HG02981 (cell line): ENCODE results near the gene SQSTM1.
"Not testable (repeated sequence)": the region's sequence is repeated elsewhere in the genome, so short reads cannot be mapped to it uniquely, and the experiment has no call there.

ENCODE experiments used
- ATAC-seq: cut with Tn5 transposase; IDR thresholded peaks from one replicate; pipeline ENCODE4 v1.9.1; 2021; ENCODE audit warnings: mild to moderate bottlenecking, moderate library complexity; ENCODE audit not compliant: unreplicated experiment

SQSTM1 gene

DNA sequence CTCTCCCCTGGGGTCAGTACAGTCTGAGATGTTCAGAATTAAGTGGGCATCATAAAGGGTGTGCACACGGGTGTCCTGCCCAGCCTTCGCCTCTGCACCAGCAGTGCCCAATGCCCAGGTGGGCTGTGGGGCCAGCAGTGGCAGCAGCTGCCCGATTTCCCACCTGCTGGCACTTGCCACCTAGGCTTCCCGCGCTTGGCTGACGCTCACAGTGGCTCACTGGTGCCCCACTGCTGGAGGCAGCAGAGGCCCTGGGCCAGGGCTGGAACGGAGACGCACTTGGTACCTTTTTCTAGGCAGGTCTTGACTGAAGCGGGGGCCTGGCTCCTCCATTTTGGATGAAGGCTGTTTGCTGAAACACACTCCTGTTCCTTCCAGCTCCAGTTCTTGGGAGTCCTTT, 20.9 kb downstream of the SQSTM1 start:
- no peak for ATAC-seq

DNA sequence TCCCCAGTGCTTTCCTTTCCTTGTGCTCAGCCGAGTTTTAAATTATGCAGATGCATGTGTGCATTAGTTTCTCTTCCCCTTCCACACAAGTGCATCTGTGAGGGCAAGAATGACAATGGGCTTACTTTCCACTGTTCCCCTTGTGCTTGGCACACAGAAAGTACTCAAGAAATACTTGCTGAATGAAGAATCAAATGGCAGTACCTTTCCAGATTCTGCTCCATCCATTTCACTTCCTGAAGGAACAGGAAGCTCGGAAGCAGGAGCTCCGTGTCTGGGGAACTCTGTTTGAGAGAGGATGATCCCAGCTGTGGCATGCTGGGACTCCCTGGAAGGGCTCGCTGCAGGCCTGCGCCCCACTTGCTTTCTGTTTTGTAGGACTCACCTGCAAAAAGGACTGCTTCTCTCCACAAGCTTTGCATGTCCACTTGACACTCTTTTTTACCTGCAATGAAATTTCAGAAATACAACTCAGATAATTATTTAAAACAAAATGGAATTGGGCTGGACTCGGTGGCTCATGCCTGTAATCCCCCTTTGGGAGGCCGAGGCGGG, 32.4 kb downstream of the SQSTM1 start:
- no peak for ATAC-seq

DNA sequence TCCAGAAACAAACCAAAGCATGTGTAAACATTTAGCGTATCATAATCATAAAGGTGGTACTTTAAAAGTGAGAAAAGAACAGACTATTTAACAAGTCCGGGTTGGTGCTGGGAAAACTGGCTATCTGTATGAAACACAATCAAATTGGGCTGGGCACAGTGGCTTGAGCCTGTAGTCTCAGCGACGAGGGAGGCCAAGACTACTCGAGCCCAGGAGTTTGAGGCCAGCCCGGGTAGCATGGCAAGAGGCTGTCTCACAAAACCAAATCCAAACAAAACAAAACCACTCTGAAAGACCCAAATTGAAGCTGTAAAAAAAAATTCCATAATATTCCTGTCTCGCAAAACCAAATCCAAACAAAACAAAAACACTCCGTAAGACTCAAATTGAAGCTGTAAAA, 33.7 kb downstream of the SQSTM1 start:
- no peak for ATAC-seq

DNA sequence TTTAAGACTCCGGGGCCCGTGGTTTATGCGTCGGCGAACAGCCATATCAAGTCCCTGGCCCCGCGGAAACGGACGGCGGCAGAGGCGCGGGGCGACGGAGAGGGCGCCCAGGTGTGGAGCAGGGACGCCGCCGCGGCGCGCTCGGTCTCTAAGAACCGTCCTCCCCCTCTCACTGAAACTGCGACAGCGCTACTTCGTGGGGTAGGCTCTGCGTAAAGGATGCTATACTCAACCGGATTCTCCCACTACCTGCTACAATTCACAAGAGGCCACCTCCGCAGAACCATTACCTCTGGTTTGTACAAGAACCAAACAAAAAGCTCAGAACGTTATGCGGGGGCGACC, 37.5 kb downstream of the SQSTM1 start:
- ATAC-seq, result peak; percentile 45

- ATAC-seq, result peak; percentile 97
These were observed 38.1 kb downstream of the SQSTM1 start, which contains the start of gene MRNIP for GRCh38 chr5:179858586-179859427. TSS of gene MRNIP (minus strand) at chr5:179858817. CDS start at chr5:179858796, 21 bp downstream.

DNA sequence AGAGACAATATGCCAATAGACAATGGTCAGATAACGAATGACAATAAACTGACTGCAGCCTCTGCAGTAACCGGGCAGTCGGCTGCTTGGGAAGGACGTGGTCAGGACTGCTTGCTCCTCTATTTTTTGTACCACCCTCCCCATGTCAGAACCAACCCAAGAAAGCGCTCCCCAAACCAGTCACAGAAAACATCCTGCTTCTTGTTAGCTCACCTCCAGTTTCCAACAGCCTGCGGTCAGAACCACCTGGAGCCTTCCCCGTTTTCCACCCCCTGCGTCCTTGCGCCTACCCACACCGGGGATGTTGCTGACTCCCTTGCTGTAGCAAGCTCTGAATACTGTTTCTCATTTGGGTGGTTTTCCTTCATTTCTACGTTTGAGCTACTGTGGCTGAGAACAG, 39.6 kb downstream of the SQSTM1 start:
- no peak for ATAC-seq

- ATAC-seq, result no peak
These were observed 41.6 kb downstream of the SQSTM1 start for GRCh38 chr5:179862296-179862695.

DNA sequence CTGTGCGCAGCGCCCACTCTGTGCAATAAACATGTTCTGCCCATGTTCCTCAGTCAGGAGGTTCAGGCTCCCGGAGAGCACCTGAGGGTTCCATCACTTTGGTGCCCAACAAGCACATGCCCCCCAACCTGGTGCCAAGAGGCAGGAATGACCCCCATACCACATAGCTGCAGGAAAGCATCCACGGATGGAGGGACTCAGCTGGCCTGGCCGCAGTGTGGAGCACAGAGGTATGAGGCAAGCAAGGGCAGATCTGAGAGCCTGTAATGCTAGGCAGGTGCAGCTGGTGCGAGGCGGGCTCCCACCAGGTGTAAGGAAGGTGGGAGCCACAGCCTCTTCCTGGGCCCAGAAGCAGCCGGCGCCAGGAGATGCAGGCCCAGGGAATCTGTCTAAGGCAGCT, 42.2 kb downstream of the SQSTM1 start:
- no peak for ATAC-seq

DNA sequence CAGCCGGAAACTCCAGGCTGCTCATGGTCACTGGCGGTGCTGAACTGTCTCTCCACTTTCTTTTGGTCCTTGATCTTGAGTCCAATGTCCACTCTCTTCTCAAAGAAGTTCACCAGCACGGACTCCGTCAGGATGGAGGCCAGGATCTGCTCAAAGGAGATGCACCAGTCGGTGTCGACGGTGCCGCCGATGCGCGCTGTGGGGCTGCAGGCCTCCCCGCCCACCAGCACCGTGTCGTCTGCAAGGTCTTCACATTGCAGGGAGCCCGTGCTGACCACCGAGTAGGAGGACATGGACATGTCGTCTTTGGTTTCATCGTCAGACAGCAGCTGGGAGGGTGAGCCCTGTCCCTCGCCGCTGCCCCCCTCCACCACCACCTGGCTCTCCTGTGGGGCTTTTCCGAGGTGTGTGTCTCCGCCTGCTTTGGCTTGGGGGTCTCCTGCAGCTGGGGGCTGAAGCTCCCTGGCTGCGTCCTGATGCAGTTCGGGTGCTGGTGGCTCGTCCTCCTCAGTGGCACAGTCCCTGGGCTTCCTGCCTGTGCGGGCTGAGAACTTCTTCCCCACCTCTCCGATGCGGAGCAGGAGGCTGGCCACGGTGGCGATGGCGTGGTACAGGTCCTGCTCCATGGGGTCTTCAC, 42.9 kb downstream of the SQSTM1 start:
- ATAC-seq, result no peak

DNA sequence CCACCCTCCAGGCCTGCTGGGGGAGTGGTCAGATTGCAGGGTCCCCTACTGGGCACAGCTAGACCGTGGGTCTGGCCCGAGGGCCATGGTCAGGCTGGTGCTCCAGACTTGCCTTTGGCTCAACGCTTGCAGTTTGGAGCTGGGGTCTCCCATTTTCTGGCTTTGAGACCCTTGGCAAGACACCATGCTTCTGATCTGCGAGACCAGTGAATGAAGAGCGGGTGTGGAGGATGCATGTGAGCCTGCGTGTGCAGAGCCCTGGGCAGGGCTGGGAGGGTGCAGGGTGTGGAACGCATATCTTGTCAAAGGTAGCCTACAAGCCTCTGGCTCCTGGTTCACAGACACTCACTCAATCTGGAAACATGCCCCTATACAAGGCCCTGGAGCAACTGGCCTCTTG, 44.0 kb downstream of the SQSTM1 start:
- no peak for ATAC-seq

DNA sequence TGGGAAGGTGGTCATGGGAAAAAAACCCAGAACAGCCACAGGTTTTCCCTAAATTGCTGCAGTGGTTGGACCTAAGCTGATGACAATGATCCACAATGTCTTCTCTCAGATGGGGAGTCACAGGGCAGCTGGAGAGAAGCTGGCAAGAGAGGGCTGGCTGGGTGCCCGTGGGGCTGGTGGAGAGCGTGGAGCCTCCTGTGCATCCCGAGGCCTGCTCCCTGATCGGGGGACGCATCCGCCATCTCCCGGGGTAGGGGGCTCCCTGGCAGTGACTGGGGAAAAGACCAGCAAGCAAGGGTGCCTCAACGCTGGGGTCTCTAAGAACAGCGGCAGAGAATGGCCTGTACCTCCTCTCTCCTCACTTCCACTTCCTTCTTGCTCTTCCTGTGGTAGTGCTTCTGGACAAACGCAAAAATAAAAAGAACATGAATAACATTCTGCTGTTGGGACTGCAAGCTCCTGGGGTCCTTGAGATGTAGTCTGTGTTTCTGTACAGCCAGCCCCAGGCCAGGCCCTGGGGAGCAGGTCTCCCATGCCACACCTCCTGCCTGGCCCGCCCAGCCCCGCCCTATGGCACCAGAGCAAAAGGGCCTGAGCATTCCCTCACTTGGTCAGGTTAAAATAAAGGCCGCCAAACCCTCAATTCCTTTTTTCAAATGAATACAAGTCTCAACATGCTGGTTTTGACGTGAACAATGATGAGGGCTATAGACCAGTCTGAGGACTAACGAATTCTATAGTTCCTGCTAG, 45.0 kb downstream of the SQSTM1 start:
- ATAC-seq, result no peak

GRCh38 chr5:179866241-179867078, 45.8 kb downstream of the SQSTM1 start:
- no peak for ATAC-seq

- ATAC-seq, result no peak
These were observed 46.4 kb downstream of the SQSTM1 start for GRCh38 chr5:179867079-179867465.

DNA sequence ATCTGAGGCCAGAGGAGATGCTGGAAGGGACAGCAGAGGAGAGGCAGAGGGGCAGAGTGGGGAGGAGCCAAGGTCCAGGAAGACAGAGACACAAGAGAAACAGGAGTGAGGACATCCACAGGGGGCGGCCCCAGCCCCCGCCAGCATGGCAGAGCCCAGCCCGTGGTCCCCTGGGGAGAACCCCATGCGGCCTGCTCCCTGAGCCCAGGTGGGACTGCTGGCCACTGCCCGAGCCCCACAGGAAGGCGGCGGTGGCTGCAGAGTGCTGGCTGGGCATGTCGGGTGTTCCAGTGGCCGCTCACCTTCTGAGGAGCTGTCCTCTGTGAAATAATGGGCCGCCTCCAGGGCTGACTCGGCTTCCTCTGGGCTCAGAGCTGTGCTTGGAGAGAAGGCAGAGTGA, 46.8 kb downstream of the SQSTM1 start:
- no peak for ATAC-seq

- no peak for ATAC-seq
These were observed 47.8 kb downstream of the SQSTM1 start for GRCh38 chr5:179868541-179868940.

DNA sequence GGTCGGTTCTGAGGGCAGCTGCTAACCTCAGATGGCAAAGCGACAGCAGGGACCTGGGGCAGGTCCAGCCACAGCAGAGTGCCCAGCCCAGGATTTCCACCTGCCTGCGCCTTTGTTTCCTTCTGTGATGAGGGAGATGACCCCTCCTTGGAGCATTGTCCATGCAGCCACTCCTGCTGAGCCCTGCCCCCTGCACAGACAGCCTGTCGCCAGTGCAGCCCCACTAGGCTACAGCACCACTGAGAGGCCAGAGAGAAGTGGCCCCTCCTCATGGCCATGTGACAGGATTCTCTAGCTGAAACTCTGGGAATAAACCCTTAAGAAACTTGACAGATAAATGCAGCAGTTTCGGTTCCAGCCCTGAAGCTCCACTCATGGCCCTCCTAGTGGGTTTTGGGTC, 48.4 kb downstream of the SQSTM1 start:
- no peak for ATAC-seq

DNA sequence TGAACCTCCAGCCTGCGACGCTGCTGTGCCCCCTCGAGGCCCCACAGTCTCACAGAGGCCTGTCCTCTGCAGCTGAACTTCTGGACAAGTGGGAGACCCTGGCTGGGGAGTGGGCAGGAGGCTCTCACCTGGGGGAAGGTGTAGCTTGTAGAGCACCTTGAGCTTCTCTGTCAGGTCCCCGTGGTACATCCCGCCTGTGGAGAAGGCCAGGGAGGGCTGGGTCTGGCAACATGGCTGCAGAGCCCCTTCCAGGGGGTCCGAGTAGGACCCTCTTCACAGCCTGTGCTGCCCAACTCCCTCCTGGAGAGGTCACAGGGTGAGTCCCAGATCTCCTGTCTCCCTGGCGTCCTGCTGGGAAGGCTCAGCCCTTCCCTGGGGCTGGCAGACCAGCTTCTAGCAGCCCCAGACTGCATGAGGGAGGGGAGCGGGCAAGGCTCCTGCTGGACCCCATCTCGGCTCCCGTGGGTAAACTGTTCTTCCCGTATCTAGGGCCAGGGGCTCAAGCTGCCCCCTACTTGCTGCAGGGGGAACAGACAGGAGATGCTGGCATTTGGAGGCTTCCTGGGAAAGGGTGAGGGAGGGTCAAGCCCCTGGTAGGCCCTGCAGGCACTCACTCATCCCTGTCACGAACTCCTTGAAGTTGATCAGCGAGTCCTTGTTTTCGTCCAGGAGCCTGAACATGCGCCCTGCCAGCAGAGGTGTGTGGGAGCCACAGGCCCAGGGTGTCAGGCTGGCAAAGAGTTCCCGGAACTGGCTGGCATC, 49.1 kb downstream of the SQSTM1 start:
- no peak for ATAC-seq

GRCh38 chr5:179870403-179870903, 49.7 kb downstream of the SQSTM1 start:
- ATAC-seq, result no peak

GRCh38 chr5:179870952-179871351, 50.2 kb downstream of the SQSTM1 start:
- ATAC-seq, result no peak

DNA sequence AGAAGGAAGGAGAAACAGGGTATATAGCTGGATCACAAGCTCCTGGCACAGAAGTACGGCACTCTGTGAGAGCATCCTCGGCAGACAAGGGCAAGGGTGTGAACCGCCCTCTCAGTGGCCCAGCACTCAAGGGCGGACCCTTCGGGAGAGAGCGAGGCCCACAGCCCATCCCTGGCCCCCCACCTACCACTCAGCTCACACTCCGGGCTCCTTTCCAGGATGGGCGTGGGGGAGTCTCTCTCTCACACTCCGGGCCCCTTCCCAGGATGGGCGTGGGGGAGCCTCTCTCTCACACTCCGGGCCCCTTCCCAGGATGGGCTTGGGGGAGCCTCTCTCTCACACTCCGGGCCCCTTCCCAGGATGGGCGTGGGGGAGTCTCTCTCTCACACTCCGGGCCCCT, 50.8 kb downstream of the SQSTM1 start:
- not testable (repeated sequence) for ATAC-seq
